ENCODE results near the gene HMGN3. TPM values are rescaled to one million over a fixed set of nuclear protein-coding genes. Genes with fewer than 3 reads are reported as not detected.

The HMGN3 gene
- total and polyA plus RNA-seq, 2 donors (not counting 3 experiments of a cell fraction or from before 2014, with no cell fraction given), result 40.1 to 75.1 TPM

GRCh38 chr6:79203753-79204253, 30.7 kb downstream of the HMGN3 start:
- Histone ChIP-seq H3K4me3 (replicated peaks in 1 of 3; ENCODE audit: insufficient read depth in 1 of 3, low read depth in 1 of 3, low read length in 3 of 3) (no peak overlapping the region), H3K9me3 (replicated peaks; ENCODE audit: control insufficient read depth, insufficient read depth, low read length) (no peaks in the 10 kb centered on the region), H3K27me3 (ENCODE audit: control insufficient read depth in 2 of 2, insufficient read depth in 2 of 2, low read length in 2 of 2) (no peaks in the 10 kb centered on the region), H3K4me2 (ENCODE audit: insufficient read depth, low read length) (no peak overlapping the region), H3K4me1 (ENCODE audit: control insufficient read depth, extremely low read depth, insufficient read depth, low read length) (no peaks in the 10 kb centered on the region), H3K36me3 (ENCODE audit: control insufficient read depth in 2 of 2, extremely low read depth in 1 of 2, insufficient read depth in 2 of 2, low read length in 2 of 2) (no peaks in the 10 kb centered on the region), H4K20me1 (replicated peaks; ENCODE audit: control insufficient read depth, extremely low read depth, insufficient read depth, low read length) (no peaks in the 10 kb centered on the region), H2AFZ (ENCODE audit: low read depth, low read length) (no peak overlapping the region), H3K27ac (ENCODE audit: insufficient read depth, low read depth, low read length) (no peak overlapping the region), H3K9ac (replicated peaks; ENCODE audit: extremely low read depth, insufficient read depth, low read length) (no peak overlapping the region), H3K79me2 (ENCODE audit: control insufficient read depth, insufficient read depth, low read length) (no peaks in the 10 kb centered on the region), H3K9me1 (replicated peaks; ENCODE audit: control insufficient read depth, extremely low read depth, insufficient read depth, low read length) (no peaks in the 10 kb centered on the region)
- ChIA-PET CTCF (no interaction called here), POLR2A (no interaction called here)
- intact Hi-C loops (cut with micrococcal nuclease), result no loop called here
- FAIRE-seq (no peak), DNase-seq (ENCODE audit: low read depth, low spot score) (no peak)
- dilution Hi-C loops (cut with MboI; ENCODE audit: extremely low pct_ligation_motif_present, low sequenced_read_pairs), result no loop called here
- TF ChIP-seq, protein P1, sequence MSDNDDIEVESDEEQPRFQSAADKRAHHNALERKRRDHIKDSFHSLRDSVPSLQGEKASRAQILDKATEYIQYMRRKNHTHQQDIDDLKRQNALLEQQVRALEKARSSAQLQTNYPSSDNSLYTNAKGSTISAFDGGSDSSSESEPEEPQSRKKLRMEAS (IDR thresholded peaks at IDR 0.05; ENCODE audit: insufficient read depth, insufficient read length), result no peak
- TF ChIP-seq POLR2A (IDR thresholded peaks at IDR 0.05; ENCODE audit: low read depth, low read length), result no peak
- TF ChIP-seq CTCF (IDR thresholded peaks at IDR 0.05; ENCODE audit: extremely low read depth in 1 of 2, insufficient read depth in 1 of 2, low read depth in 1 of 2, low read length in 2 of 2), result no peak
- no peak for TF ChIP-seq JUN (IDR thresholded peaks at IDR 0.05; ENCODE audit: borderline replicate concordance, insufficient read depth, insufficient read length, low read depth)
- no peak for TF ChIP-seq GATA2 (IDR thresholded peaks at IDR 0.05; ENCODE audit: insufficient read depth, insufficient read length, low read depth, low read length)
- no peak for TF ChIP-seq FOS (IDR thresholded peaks at IDR 0.05; ENCODE audit: borderline replicate concordance, insufficient read depth, low read length)
- no peak for TF ChIP-seq EZH2 (IDR thresholded peaks at IDR 0.05; ENCODE audit: borderline replicate concordance, low read depth, low read length, severe bottlenecking)
- BruUV-seq (replicated peaks), result no TSS peak
